ENCODE measurements around the gene LCN9.

The LCN9 gene

GRCh38 chr9:135701067-135701958 is 38.2 kb downstream of the LCN9 start:
- no peak for DNase-seq

GRCh38 chr9:135701959-135702721 is 39.0 kb downstream of the LCN9 start, which contains the start of gene KCNT1:
Gene KCNT1, plus strand, starts transcription at chr9:135702185. Its CDS starts 74 bp downstream, at chr9:135702259.
- DNase-seq, result no peak

DNA sequence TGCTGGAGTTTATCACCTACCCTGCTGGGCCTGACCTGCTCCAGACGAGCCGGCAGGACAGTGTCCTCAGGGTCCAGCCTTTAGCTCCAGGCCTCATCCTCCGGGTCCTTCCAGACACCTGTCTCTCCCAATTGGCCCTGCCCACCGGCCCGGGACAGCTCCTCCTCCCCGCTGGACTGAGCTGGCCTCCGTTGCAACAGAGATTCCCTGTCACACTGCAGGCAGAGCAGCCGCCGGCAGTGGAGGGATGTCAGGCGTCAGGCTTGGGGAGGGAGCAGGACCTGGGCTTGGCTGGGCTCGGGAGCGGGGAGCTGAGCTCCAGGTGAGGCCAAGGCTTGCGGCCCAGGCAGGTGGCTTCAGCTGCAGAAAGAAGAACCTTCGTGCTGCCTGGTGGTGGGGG is 40.6 kb downstream of the LCN9 start:
- DNase-seq, result no peak

- no peak for DNase-seq
Observed at GRCh38 chr9:135704483-135704882, 41.4 kb downstream of the LCN9 start.

GRCh38 chr9:135705376-135705775 is 42.3 kb downstream of the LCN9 start:
- no peak for DNase-seq

DNA sequence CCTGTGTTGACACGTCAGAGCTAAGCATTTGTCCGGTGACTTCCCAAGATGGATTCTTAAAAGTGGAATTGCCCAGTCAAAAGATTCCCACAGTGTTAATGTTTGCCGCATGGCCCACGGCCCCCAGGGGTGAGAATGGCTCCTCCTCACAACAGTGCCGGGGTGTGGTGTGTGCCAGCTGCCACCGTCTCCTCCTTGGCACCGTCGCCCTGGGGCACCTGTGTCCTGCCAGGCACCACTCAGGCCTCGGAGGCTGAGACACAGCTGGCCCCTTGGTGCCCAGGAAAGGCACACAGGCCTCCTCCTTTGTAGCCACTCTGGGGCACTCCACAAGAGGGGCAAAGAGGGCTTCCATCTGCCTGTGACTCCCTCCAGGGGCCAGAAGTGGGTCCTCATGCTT is 43.2 kb downstream of the LCN9 start:
- DNase-seq, result no peak

- DNase-seq, result no peak
Observed at GRCh38 chr9:135707252-135708138, 44.4 kb downstream of the LCN9 start.

GRCh38 chr9:135708164-135708563 is 45.1 kb downstream of the LCN9 start:
- no peak for DNase-seq

- no peak for DNase-seq
Observed at GRCh38 chr9:135711391-135711790, 48.3 kb downstream of the LCN9 start.

- no peak for DNase-seq
Observed at GRCh38 chr9:135711881-135712280, 48.8 kb downstream of the LCN9 start.

GRCh38 chr9:135712613-135713295 is 49.6 kb downstream of the LCN9 start:
- no peak for DNase-seq

GRCh38 chr9:135714242-135715055 is 51.3 kb downstream of the LCN9 start:
- DNase-seq, result no peak

DNA sequence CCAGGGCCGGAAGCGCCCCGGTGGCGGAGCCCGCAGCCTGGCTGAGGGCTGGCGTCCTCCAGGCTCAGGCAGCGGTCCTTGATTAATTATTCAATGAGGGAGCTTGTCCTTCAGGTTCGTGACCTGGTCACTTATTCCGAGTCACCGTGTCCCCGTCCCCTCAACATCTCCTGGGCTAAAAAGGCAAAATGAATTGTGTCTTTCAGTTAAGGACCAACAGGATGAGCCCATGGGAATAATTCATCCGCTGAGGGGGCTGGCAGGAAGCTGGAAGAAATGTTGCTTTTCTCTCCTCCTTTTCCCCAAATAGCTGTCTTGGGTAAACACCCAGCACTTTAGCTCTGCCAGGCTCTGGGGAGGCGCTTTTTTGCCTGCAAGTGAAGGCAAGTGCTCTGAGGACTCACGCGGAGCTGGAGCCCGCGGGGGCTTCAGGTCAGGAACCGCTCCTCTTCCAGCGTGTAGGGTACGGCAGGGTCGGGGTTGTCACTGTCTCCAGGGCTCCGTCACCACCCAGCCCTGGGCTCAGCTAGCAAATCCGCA is 52.0 kb downstream of the LCN9 start:
- DNase-seq, result no peak

- no peak for DNase-seq
Observed at GRCh38 chr9:135716045-135716444, 52.9 kb downstream of the LCN9 start.

Data from DMS 273 treated with DMSO at 0.1 percent for 48 hours (cell line).